ENCODE data around the gene RUFY3. TPM values are rescaled to one million over a fixed set of nuclear protein-coding genes. Genes with fewer than 3 reads are reported as not detected.

The RUFY3 gene
- total and polyA plus RNA-seq, 2 experiments from 2014 or later: 18.3 to 29.2 TPM

- TF ChIP-seq ZNF462 (CRISPR knock-in tag; IDR thresholded peaks at IDR 0.05): no peak
- TF ChIP-seq, protein P1, sequence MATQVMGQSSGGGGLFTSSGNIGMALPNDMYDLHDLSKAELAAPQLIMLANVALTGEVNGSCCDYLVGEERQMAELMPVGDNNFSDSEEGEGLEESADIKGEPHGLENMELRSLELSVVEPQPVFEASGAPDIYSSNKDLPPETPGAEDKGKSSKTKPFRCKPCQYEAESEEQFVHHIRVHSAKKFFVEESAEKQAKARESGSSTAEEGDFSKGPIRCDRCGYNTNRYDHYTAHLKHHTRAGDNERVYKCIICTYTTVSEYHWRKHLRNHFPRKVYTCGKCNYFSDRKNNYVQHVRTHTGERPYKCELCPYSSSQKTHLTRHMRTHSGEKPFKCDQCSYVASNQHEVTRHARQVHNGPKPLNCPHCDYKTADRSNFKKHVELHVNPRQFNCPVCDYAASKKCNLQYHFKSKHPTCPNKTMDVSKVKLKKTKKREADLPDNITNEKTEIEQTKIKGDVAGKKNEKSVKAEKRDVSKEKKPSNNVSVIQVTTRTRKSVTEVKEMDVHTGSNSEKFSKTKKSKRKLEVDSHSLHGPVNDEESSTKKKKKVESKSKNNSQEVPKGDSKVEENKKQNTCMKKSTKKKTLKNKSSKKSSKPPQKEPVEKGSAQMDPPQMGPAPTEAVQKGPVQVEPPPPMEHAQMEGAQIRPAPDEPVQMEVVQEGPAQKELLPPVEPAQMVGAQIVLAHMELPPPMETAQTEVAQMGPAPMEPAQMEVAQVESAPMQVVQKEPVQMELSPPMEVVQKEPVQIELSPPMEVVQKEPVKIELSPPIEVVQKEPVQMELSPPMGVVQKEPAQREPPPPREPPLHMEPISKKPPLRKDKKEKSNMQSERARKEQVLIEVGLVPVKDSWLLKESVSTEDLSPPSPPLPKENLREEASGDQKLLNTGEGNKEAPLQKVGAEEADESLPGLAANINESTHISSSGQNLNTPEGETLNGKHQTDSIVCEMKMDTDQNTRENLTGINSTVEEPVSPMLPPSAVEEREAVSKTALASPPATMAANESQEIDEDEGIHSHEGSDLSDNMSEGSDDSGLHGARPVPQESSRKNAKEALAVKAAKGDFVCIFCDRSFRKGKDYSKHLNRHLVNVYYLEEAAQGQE (IDR thresholded peaks at IDR 0.05; ENCODE audit: unreplicated experiment): no peak
- no peak for TF ChIP-seq CREB1 (CRISPR knock-in tag; IDR thresholded peaks at IDR 0.05; ENCODE audit: low read depth)
Measured at GRCh38 chr4:70759627-70760026, 37.9 kb downstream of the RUFY3 start (continued).

DNA sequence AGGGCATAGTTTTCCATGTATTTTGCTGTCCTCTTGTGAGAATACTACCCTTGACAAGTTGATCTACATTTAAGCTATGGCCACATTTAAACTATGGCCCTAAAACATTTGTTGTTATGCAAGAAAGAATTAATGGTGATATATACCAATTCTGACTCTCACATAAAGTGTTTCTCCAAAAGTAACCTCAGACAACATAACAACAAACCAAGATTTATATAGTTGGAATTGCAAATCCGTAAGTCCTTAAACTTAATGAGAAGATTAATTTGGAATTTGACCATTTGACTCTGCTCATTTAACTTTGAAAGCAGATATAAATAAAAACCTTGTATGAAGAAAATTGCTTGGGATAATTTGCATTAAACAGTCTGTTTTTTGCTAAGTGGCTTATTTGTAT, 38.9 kb downstream of the RUFY3 start:
- no peak overlapping the region for H3K4me3 ChIP-seq
- H4K20me1 ChIP-seq (replicated peaks; ENCODE audit: insufficient read depth): no peaks in the 10 kb centered on the region; the same call in 1 of the 2 replicates
- no peaks in the 10 kb centered on the region for H3K79me2 ChIP-seq (replicated peaks; ENCODE audit: insufficient read depth)
- Mint-ChIP-seq H3K36me3 (ENCODE audit: low read depth) (peaks cover 3% of the 10 kb centered on the region; the same call in 1 of the 3 replicates), H3K27me3 (ENCODE audit: insufficient read depth, low read depth, poor library complexity) (peaks cover 2% of the 10 kb centered on the region), H3K9me3 (no peaks in the 10 kb centered on the region), H3K4me1 (no peaks in the 10 kb centered on the region), H3K4me3 (no peak overlapping the region), H3K27ac (no peak overlapping the region)
- no peaks in the 10 kb centered on the region for H3K4me1 ChIP-seq (ENCODE audit: insufficient read depth)
- no peaks in the 10 kb centered on the region for H3F3A ChIP-seq (replicated peaks; ENCODE audit: low read depth)
- no peak overlapping the region for H3K27ac ChIP-seq (ENCODE audit: low read depth)
- no peaks in the 10 kb centered on the region for H3K27me3 ChIP-seq (ENCODE audit: insufficient read depth)
- H2AFZ ChIP-seq: no peak overlapping the region
- DNase-seq (ENCODE audit: low spot score) (no peak), ATAC-seq (no peak)
- no peaks in the 10 kb centered on the region for H3K9me2 ChIP-seq (ENCODE audit: insufficient read depth)
- no peak overlapping the region for H3K4me2 ChIP-seq
- no peaks in the 10 kb centered on the region for H3K36me3 ChIP-seq (ENCODE audit: insufficient read depth)
- TF ChIP-seq ZNF462 (CRISPR knock-in tag; IDR thresholded peaks at IDR 0.05) (no peak), EZH2 (IDR thresholded peaks at IDR 0.05; ENCODE audit: low read depth, unreplicated experiment) (no peak), EZH2phosphoT487 (IDR thresholded peaks at IDR 0.05; ENCODE audit: unreplicated experiment) (no peak)

All from GM23338 (cell line).